Measurements from ENCODE around the gene ZBTB46.

The ZBTB46 gene

DNA sequence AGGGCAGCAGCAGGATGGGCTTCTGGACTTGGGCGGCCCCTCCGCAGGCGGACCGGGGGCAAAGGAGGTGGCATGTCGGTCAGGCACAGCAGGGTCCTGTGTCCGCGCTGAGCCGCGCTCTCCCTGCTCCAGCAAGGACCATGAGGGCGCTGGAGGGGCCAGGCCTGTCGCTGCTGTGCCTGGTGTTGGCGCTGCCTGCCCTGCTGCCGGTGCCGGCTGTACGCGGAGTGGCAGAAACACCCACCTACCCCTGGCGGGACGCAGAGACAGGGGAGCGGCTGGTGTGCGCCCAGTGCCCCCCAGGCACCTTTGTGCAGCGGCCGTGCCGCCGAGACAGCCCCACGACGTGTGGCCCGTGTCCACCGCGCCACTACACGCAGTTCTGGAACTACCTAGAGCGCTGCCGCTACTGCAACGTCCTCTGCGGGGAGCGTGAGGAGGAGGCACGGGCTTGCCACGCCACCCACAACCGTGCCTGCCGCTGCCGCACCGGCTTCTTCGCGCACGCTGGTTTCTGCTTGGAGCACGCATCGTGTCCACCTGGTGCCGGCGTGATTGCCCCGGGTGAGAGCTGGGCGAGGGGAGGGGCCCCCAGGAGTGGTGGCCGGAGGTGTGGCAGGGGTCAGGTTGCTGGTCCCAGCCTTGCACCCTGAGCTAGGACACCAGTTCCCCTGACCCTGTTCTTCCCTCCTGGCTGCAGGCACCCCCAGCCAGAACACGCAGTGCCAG, 134.3 kb downstream of the ZBTB46 start, which contains the start of gene TNFRSF6B:
TSS of gene TNFRSF6B (plus strand) at position 25 of the 729 bp plus-strand sequence. CDS start at position 141, 116 bp downstream.
- DNase-seq (ENCODE audit: low read depth in 2 of 2, low spot score in 1 of 2) = no peak

DNA sequence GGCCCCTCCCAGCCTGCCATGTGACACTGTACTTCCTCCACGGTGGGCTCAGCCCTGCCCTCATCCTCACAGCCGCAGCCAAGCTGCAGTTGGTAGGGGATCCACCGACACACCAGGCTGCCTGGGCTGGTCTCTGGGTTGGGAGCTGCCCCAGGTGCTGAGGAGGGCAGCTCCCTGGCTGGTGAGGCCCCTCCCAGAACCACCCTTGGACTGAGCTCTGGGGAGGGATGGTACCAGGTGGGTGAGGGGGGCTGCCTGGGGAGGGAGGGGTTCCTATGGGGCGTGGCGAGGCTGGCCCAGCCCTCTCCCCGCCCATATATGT, 134.8 kb downstream of the ZBTB46 start:
- DNase-seq (ENCODE audit: low read depth in 2 of 2, low spot score in 1 of 2) = no peak

DNA sequence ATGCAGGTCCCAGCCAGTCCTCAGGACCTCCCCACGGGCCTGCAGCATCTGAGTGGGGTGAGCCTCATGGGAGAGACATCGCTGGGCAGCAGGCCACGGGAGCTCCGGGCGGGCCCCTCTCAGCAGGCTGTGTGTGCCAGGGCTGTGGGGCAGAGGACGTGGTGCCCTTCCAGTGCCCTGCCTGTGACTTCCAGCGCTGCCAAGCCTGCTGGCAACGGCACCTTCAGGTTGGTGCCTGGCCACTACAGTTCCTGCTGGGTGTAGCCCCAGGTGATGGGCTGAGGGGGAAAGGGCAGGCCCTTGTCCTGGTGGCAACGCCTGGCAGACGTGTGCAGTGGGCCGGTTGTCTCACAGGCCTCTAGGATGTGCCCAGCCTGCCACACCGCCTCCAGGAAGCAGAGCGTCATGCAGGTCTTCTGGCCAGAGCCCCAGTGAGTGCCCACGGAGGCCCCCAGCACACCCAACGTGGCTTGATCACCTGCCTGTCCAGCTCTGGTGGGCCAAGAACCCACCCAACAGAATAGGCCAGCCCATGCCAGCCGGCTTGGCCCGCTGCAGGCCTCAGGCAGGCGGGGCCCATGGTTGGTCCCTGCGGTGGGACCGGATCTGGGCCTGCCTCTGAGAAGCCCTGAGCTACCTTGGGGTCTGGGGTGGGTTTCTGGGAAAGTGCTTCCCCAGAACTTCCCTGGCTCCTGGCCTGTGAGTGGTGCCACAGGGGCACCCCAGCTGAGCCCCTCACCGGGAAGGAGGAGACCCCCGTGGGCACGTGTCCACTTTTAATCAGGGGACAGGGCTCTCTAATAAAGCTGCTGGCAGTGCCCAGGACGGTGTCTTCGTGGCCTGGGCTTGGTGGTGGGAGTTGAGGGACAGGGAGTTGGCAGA, 135.4 kb downstream of the ZBTB46 start:
- DNase-seq (ENCODE audit: low read depth in 2 of 2, low spot score in 1 of 2) = no peak

DNA sequence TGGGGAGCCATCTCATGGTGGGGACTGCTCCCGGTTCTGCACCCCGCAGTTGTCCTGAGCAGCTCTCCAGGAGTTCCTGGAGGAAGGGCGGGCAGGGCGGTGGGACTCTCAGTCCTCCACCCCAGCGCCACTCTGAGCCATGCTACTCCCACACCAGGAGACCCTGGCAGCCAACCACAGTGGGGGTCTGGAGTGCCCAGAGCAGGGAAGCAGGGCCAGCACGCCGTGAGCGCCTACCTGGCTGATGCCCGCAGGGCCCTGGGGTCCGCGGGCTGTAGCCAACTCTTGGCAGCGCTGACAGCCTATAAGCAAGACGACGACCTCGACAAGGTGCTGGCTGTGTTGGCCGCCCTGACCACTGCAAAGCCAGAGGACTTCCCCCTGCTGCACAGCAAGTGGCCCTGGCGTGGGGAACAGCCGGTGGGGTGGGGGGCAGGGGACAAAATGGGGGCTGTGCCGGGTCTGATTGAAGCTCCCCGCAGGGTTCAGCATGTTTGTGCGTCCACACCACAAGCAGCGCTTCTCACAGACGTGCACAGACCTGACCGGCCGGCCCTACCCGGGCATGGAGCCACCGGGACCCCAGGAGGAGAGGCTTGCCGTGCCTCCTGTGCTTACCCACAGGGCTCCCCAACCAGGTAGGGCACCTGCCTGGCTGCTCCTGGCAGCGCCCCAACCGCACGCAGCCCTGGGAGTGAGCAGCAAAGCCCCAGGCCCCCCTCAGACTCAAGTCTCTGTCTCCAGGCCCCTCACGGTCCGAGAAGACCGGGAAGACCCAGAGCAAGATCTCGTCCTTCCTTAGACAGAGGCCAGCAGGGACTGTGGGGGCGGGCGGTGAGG, 136.3 kb downstream of the ZBTB46 start:
- DNase-seq (ENCODE audit: low read depth in 2 of 2, low spot score in 1 of 2) = no peak

DNA sequence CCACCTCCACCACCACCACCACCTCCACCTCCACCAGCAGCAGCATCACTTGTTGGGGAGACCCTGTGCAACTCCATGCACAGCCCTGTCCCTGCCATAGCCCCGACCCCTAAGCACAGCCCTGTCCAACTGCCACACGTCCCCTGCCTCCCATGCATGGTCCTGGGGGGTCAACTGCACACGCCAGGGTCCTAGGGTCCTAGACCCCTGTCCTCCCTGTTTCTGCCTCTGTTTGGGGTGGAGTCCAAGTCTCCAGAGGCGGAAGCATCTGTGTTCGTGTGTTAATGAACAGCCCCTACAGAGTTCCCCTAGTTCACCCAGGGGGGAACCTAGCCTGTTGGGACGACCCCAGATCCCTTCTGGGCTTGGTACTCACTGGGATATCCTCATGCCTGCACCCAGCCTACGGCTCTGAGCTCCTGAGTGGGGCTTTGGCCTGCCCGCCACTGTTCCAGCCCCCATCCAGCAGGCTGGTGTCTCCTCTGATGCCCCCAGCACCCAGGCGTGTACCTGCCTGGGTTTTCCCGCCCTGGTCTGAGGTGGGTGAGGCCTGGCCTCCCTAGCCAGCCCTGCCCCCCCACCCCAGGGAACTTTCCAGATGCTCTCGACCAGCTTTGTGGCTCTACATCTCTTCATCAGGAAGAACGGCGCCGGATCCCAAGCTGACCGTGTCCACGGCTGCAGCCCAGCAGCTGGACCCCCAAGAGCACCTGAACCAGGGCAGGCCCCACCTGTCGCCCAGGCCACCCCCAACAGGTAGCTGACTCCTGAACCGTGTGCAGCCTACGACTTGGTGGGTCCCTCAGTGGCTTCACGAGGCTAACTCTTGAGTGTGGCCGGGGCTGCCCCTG, 137.1 kb downstream of the ZBTB46 start:
- no peak for DNase-seq (ENCODE audit: low read depth in 2 of 2, low spot score in 1 of 2)
